HepG2 (cell line): ENCODE measurements around the gene MYO10. TPM values are rescaled to one million over a fixed set of nuclear protein-coding genes. Genes with fewer than 3 reads are reported as not detected.

Experiments
- ATAC-seq: fragments of 200-7000 bp; cut with Tn5 transposase; 3 replicates; pipeline ENCODE4 v1.9.1; 2020; ENCODE audit warnings: mild to moderate bottlenecking, moderate library complexity
- BruUV-seq: library from RNA; stranded (reverse); fragments of 400-500 nt; replicated peaks from 2 replicates; lab custom pipeline; 2021; lab: Mats Ljungman, UMichigan
- CTCF ChIA-PET: fragments of 300-600 bp; formaldehyde crosslinking; extraction: SDS; loops from one replicate; lab custom pipeline; 2021; ENCODE audit warnings: low total read pairs, inconsistent platforms, low intra/inter-chr PET ratio; lab: Yijun Ruan, JAX
- POLR2A ChIA-PET: fragments of 350-600 bp; sonication (Branson Sonifier 250); formaldehyde crosslinking; loops from one replicate; lab custom pipeline; 2020; ENCODE audit warnings: antibody characterized with exemption, inconsistent platforms; lab: Yijun Ruan, JAX
- DNase-seq: peaks from one replicate; pipeline ENCODE4 v3.0.0-alpha.2; 2015; ENCODE audit warnings: low spot score
- FAIRE-seq: peaks from 3 replicates; lab custom pipeline; 2011; peaks lifted over from hg19 to GRCh38; lab: Jason Lieb, UNC
- H2AFZ ChIP-seq: one replicate; pipeline ENCODE4 v1.6.1; 2011; ENCODE audit warnings: low read length, inconsistent platforms
- H3K27ac ChIP-seq: fragments of 300-600 bp; 3 replicates; pipeline ENCODE4 v1.8.0; 2011; ENCODE audit warnings: mixed run types, mild to moderate bottlenecking, mixed read lengths, low read length, inconsistent platforms; ENCODE audit not compliant: insufficient read depth; ENCODE audit errors: extremely low read length
- H3K27me3 ChIP-seq, 2 experiments: fragments of 200-600 bp in 1 of 2; 2 replicates in 1 of 2; 3 replicates in 1 of 2; pipeline versions ENCODE4 v1.6.0 to v1.8.0; 2011; ENCODE audit warnings: low read length in 2 of 2, mild to moderate bottlenecking in 2 of 2, moderate library complexity in 2 of 2, inconsistent platforms in 1 of 2; ENCODE audit not compliant: insufficient read depth in 2 of 2, control insufficient read depth in 1 of 2
- H3K36me3 ChIP-seq, 2 experiments: fragments of 200-600 bp in 1 of 2; replicated peaks in 1 of 2; 2 replicates in 1 of 2; 3 replicates in 1 of 2; pipeline versions ENCODE4 v1.5.1 to v1.8.0; 2011; ENCODE audit warnings: low read length in 2 of 2, inconsistent platforms in 1 of 2; ENCODE audit not compliant: insufficient read depth in 2 of 2, control insufficient read depth in 1 of 2
- H3K4me1 ChIP-seq: 2 replicates; pipeline ENCODE4 v1.5.1; 2012; ENCODE audit warnings: low read length, inconsistent platforms; ENCODE audit not compliant: insufficient read depth
- H3K4me2 ChIP-seq: 2 replicates; pipeline ENCODE4 v1.6.0; 2011; ENCODE audit warnings: low read depth, low read length, inconsistent platforms
- H3K4me3 ChIP-seq, 3 experiments: fragments of 200-600 bp in 1 of 3; sonication (generic), shearing (Covaris generic) in 1 of 3; replicated peaks in 1 of 3; 2 replicates each; pipeline ENCODE4 v1.5.1; 2011 to 2016; ENCODE audit warnings: low read length in 3 of 3, inconsistent platforms in 2 of 3, low read depth in 2 of 3, mild to moderate bottlenecking in 2 of 3, control low read depth in 1 of 3, mixed read lengths in 1 of 3; ENCODE audit not compliant: insufficient read depth in 1 of 3
- H3K79me2 ChIP-seq: one replicate; pipeline ENCODE4 v1.6.1; 2011; ENCODE audit warnings: low read length, inconsistent platforms; ENCODE audit not compliant: insufficient read depth
- H3K9ac ChIP-seq: 2 replicates; pipeline ENCODE4 v1.6.0; 2011; ENCODE audit warnings: mild to moderate bottlenecking, low read depth, low read length, inconsistent platforms; ENCODE audit not compliant: insufficient read depth
- H3K9me3 ChIP-seq: 2 replicates; pipeline ENCODE4 v1.5.1; 2012; ENCODE audit warnings: mild to moderate bottlenecking, low read length
- H4K20me1 ChIP-seq: 2 replicates; pipeline ENCODE4 v1.6.0; 2011; ENCODE audit warnings: inconsistent platforms, mild to moderate bottlenecking, low read length, moderate library complexity; ENCODE audit not compliant: insufficient read depth
- ELF1 ChIP-seq: sonication (generic); formaldehyde crosslinking; IDR thresholded peaks from 2 replicates; pipeline ENCODE4 v1.4.0; 2020; ENCODE audit warnings: missing genetic modification reagents
- HDAC2 ChIP-seq: sonication (generic); formaldehyde crosslinking; IDR thresholded peaks from 2 replicates; pipeline ENCODE4 v1.4.0; 2020; ENCODE audit warnings: missing genetic modification reagents
- KDM5A ChIP-seq: fragments of 200-600 bp; sonication (generic); IDR thresholded peaks from 2 replicates; pipeline ENCODE4 v1.7.0; 2018; ENCODE audit warnings: antibody characterized with exemption, mild to moderate bottlenecking, low read length, borderline replicate concordance
- NR1H2 ChIP-seq: sonication (generic); formaldehyde crosslinking; IDR thresholded peaks from 2 replicates; pipeline ENCODE4 v1.8.1; 2022; ENCODE audit warnings: low read depth, missing genetic modification reagents, borderline replicate concordance
- NR2F6 ChIP-seq, 2 experiments: IDR thresholded peaks; 2 replicates each; pipeline ENCODE4 v1.6.1; 2016; ENCODE audit warnings: antibody characterized with exemption in 1 of 2, mild to moderate bottlenecking in 1 of 2
- SMAD9 ChIP-seq: sonication (generic); formaldehyde crosslinking; IDR thresholded peaks from 2 replicates; pipeline ENCODE4 v1.5.1; 2020; ENCODE audit warnings: mild to moderate bottlenecking, missing genetic modification reagents
- TEAD2 ChIP-seq: sonication (generic); formaldehyde crosslinking; IDR thresholded peaks from 2 replicates; pipeline ENCODE4 v1.9.0; 2021; ENCODE audit warnings: missing genetic modification reagents
- THYN1 ChIP-seq: sonication (generic); formaldehyde crosslinking; IDR thresholded peaks from 2 replicates; pipeline ENCODE4 v1.8.1; 2023; ENCODE audit warnings: low read depth, mild to moderate bottlenecking, moderate library complexity, missing genetic modification reagents, borderline replicate concordance
- ZNF160 ChIP-seq: sonication (generic); formaldehyde crosslinking; IDR thresholded peaks from 2 replicates; pipeline ENCODE4 v1.8.0; 2022; ENCODE audit warnings: mild to moderate bottlenecking, inconsistent platforms, missing genetic modification reagents
- ZNF773 ChIP-seq: sonication (generic); formaldehyde crosslinking; IDR thresholded peaks from 2 replicates; pipeline ENCODE4 v1.4.0; 2020; ENCODE audit warnings: missing genetic modification reagents, borderline replicate concordance
- WGBS: methylation state at CpG from one replicate; pipeline ENCODE4 v1.1.6; 2017; ENCODE audit warnings: low lambda C conversion rate; 5-methylcytosine and 5-hydroxymethylcytosine counted together
- in situ Hi-C: cut with HindIII; loops from 2 replicates; pipeline ENCODE4 v1.10.0; 2017; ENCODE audit warnings: low pct_unique_long_range_greater_than_20kb; ENCODE audit not compliant: extremely low pct_ligation_motif_present
- intact Hi-C: fragments of 100-400 bp; cut with micrococcal nuclease; formaldehyde crosslinking; loops from one replicate; pipeline ENCODE4 v1.10.0; 2022; ENCODE audit not compliant: unreplicated experiment
- polyA plus RNA-seq, 8 experiments: library from polyadenylated mRNA; depleted of rRNA in 3 of 8; stranded (reverse) in 7 of 8; unstranded in 1 of 8; fragments of >200 nt; fragmentation: Illumina TruSeq in 4 of 8; extraction: Trizol in 4 of 8; gene quantifications; 2 replicates each; pipeline versions ENCODE4 v1.2.1 to v1.2.3, GENCODE V29; 2011 to 2016; ENCODE audit warnings: low read depth in 4 of 8, missing spikeins in 1 of 8, mixed read lengths in 1 of 8; ENCODE audit not compliant: insufficient read depth in 1 of 8
- total RNA-seq, 5 experiments: library from RNA; depleted of rRNA; stranded (reverse); fragments of >200 nt; fragmentation: Illumina TruSeq; extraction: Trizol; gene quantifications; 2 replicates each; pipeline ENCODE4 v1.2.3, GENCODE V29; 2016; ENCODE audit warnings: low read depth in 1 of 5
- TF ChIP-seq, protein P1 (sequence below): sonication (generic); formaldehyde crosslinking; conservative IDR thresholded peaks from 2 replicates; pipeline ENCODE4 v1.4.0; 2020; ENCODE audit warnings: missing genetic modification reagents

MYO10 gene
- total and polyA plus RNA-seq, 2 of the 13 experiments (the other 11 are each of a cell fraction or from before 2014, with no cell fraction given): 4.5 to 14.0 TPM

DNA sequence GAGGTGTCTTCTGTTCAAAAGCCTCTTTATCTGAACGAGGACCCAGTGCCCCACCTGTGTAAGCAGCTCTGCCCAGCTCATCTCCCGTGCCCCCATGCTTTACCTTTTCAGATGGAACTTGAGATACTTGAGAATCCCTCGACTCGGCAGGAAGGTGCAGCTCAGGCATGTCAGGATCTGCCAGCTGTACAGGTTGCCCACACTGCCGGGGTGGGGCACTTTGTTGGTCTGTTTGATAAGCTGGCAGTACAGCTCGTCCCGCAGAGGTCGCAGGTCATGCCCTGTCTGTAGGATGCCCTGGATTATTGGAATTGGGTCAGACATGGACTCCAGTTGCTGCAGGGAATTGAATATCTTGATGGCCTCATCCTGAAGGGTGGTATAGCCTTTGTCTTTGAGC is 261.3 kb downstream of the MYO10 start:
- ATAC-seq (no peak), FAIRE-seq (no peak), DNase-seq (no peak)
- no peaks in the 10 kb centered on the region for H3K4me1 ChIP-seq
- no peak overlapping the region for H3K27ac ChIP-seq
- H4K20me1 ChIP-seq: no peaks in the 10 kb centered on the region
- no peak for TF ChIP-seq ZNF160
- TF ChIP-seq ELF1: no peak
- no peak for TF ChIP-seq NR2F6 (IDR thresholded peaks at IDR 0.05)
- TF ChIP-seq NR2F6 (CRISPR knock-in tag; IDR thresholded peaks at IDR 0.05): no peak
- no peak for TF ChIP-seq SMAD9 (CRISPR knock-in tag)
- TF ChIP-seq TEAD2 (CRISPR knock-in tag): no peak
- TF ChIP-seq THYN1 (CRISPR knock-in tag): no peak
- TF ChIP-seq KDM5A: no peak
- no peak for TF ChIP-seq NR1H2
- TF ChIP-seq HDAC2 (CRISPR knock-in tag): no peak
- TF ChIP-seq, protein P1, sequence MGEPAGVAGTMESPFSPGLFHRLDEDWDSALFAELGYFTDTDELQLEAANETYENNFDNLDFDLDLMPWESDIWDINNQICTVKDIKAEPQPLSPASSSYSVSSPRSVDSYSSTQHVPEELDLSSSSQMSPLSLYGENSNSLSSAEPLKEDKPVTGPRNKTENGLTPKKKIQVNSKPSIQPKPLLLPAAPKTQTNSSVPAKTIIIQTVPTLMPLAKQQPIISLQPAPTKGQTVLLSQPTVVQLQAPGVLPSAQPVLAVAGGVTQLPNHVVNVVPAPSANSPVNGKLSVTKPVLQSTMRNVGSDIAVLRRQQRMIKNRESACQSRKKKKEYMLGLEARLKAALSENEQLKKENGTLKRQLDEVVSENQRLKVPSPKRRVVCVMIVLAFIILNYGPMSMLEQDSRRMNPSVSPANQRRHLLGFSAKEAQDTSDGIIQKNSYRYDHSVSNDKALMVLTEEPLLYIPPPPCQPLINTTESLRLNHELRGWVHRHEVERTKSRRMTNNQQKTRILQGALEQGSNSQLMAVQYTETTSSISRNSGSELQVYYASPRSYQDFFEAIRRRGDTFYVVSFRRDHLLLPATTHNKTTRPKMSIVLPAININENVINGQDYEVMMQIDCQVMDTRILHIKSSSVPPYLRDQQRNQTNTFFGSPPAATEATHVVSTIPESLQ: no peak
- TF ChIP-seq ZNF773: no peak
- H3K4me3 ChIP-seq: no peak overlapping the region
- no peak overlapping the region for H3K9ac ChIP-seq
- intact Hi-C loops: no loop called here
- H3K9me3 ChIP-seq: no peaks in the 10 kb centered on the region
- no peak overlapping the region for H3K4me2 ChIP-seq
- H3K36me3 ChIP-seq: peaks cover 33 to 82% of the 10 kb centered on the region in 2 experiments; a peak in 4 of 5 replicates
- 96% methylated on average over 8 of the region's 8 CpGs for WGBS
- CTCF ChIA-PET: no interaction called here
- in situ Hi-C loops: no loop called here
- POLR2A ChIA-PET: no interaction called here
- H3K79me2 ChIP-seq: no peaks in the 10 kb centered on the region
- no peak overlapping the region for H2AFZ ChIP-seq
- no TSS peak for BruUV-seq
- no peaks in the 10 kb centered on the region for H3K27me3 ChIP-seq
